Endothelial cell of coronary artery (primary cell): Measurements from ENCODE around the gene GARNL3. TPM values are rescaled to one million over a fixed set of nuclear protein-coding genes. Genes with fewer than 3 reads are reported as not detected.

Experiments
- total RNA-seq: library from RNA; depleted of rRNA; stranded (reverse); fragments of >200 nt; gene quantifications from 2 replicates; pipeline ENCODE4 v1.2.3, GENCODE V29; 2014

The GARNL3 gene
- 2.7 and 4.1 TPM in 2 replicates for total RNA-seq

GRCh38 chr9:127264462-127265219 is at the start of gene GARNL3:
Gene GARNL3, plus strand, starts transcription at chr9:127264774. Its CDS starts 104 bp downstream, at chr9:127264878.

GRCh38 chr9:127396808-127397645 is 132.5 kb downstream of the GARNL3 start, which contains the start of gene SLC2A8:
Gene SLC2A8, plus strand, starts transcription at chr9:127397169. Its CDS starts 62 bp downstream, at chr9:127397231.

GRCh38 chr9:127423934-127424675 is 159.5 kb downstream of the GARNL3 start, which contains the start of gene ZNF79:
Gene ZNF79, plus strand, starts transcription at chr9:127424382. Its CDS starts 406 bp downstream, at chr9:127424788.

Other genes with a start within 250 kb of the GARNL3 start
- 15.3 and 16.5 TPM in 2 replicates for gene ANGPTL2, start 142.1 kb upstream of the GARNL3 start, total RNA-seq
- gene SLC2A8, start 132.4 kb downstream of the GARNL3 start, total RNA-seq: 8.8 and 8.9 TPM in 2 replicates
- 11.5 and 13.7 TPM in 2 replicates for gene ZNF79, start 159.6 kb downstream of the GARNL3 start, total RNA-seq
- gene RPL12, start 186.6 kb downstream of the GARNL3 start, total RNA-seq: 1,331 and 1,588 TPM in 2 replicates
- 9.8 and 12.7 TPM in 2 replicates for gene LRSAM1, start 186.7 kb downstream of the GARNL3 start, total RNA-seq